ENCODE data around the gene SDK2. TPM values are rescaled to one million over a fixed set of nuclear protein-coding genes. Genes with fewer than 3 reads are reported as not detected.
"Not testable (repeated sequence)": the region's sequence is repeated elsewhere in the genome, so short reads cannot be mapped to it uniquely, and the experiment has no call there.

The SDK2 gene
- total RNA-seq, 1 donor from 2014 or later = 3.9 TPM

DNA sequence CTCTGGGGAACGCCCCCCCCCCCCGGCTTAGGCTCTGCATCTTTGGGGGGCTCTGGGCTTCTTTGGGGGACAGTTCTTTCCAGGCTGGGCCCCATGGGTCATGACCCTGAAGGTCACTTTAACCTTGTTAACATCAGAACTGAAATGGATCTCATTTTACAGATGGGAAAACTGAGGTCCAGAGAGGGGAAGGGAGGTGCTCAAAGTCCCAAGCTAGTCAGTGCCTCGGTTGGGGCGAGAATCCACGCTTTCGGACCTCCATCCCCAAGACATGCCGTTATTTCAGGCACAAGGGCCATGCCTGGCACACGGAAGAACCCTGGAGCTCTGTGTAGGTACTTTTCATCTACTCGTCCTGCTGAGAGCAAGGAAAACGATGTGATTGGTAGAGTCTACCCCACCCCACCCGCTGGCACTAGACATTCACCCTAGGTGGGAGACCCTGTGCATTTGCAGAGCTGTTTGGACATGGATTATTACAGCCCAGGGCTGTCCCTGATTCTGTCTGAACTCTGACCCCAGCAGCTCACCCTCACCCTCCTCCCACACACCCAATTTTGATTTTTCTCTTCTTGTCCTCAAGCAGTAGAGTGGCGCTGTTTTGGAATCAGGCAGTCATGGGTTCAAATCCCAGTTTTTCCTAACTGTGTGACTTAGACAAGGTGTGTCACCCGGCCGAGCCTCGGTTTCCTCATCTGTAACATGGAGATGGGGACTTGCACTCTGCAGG lies 177.4 kb downstream of the SDK2 start:
- intact Hi-C loops (cut with micrococcal nuclease) = no loop called here

DNA sequence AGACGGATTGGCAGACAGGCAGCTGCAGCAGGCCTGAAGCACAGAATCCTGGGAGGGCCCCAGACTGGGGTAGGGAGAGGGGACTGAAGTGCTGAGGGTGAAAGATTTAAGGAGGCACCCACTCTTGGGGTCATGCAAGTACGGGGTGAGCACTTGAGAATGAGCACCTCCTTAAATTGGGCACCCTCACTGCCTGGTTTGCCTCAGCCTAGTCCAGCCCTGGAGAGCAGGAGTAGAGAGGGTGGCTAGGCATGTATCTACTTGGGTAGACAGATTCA lies 178.4 kb downstream of the SDK2 start:
- intact Hi-C loops (cut with micrococcal nuclease) = no loop called here

DNA sequence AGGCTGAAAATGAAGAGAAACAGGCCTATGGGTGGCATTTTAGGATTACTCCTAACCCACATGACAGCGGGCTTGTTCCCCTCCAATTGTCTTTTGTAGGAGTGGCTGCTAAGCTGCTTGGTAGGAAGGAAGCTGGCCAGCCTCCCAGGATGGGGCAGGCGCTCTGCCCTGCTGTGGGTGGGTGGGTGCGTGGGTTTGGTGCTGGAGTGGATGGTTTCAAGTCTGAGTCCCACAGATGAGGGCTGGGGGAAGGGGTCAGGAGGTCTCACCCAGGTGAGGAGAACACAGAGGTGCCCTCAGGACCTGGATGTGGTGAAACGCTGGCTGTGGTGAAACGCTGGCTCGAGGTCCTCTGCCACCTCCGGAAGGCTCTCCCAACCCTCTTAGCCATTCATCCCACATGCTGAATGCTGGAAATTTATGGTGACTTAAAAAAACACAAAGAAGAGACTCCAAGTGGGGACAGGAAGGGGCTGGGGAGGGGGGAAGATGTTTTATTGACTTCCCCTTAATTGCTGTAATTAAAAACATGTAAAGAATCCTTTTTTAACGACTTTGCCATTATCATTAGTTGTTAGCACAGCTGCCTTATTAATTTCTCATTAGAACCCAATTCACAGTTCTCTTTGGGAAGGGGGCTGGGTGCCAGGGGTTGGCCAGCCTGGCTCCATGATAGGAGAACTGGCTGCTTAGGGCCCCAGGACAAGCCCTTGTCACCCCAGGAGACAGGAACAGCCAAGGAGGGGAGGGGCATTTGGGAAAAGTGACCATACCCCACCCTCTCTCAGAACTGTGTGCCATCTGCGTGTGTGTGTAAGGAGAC lies 178.9 kb downstream of the SDK2 start:
- intact Hi-C loops (cut with micrococcal nuclease) = no loop called here

DNA sequence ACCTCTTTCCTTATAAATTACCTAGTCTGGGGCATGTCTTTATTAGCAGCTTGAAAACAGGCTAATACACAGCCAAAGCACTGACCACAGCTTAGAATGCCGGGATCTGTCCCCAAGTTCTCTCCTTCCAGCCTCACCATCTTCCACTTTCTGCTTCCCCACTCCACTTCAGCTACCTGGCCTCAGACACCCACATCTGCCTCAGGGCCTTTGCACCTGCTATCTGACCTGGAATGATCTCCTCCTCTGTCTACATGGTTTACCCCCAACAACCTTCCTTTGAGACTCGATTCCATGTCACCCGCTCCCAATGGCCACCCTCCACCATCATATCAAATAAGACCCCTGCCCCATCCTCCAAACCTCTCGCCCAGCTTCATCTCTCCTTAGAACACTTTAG lies 179.8 kb downstream of the SDK2 start:
- intact Hi-C loops (cut with micrococcal nuclease) = no loop called here

DNA sequence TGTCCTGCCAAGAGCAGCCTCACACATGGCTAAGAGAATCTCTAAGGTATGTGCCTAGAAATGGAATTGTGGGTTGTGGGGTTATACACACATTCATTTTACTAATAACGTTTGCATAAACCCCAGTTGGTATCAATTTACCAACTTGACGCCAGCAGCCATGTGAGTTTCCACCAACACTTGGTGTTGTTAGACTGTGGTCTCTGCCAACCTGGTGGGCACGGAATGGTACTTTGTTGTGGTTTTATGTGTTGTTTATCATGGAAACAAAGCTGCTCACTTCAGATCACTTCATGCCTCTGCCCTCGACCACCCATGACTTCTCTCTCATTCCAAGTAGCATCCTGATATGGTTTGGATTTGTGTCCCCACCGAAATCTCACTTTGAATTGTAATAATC lies 180.4 kb downstream of the SDK2 start:
- intact Hi-C loops (cut with micrococcal nuclease) = no loop called here

DNA sequence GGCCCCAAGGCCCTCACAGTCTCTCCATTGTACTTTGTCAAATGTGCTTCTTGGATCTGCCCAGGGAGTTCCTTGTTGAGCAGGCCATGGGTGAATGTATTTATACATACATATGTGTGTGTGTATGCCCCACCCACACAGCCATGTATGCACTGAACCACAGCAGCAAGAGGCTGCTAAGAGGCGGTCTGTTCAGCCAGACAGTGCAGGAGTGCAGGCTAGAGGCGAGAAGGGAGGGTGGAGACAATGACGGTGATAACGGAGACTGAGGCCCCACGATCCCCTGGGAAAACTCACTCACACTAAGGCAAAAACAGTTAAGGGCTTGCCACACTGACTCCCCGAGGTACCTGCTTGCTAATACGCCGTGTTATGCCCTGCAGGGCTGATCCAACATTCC lies 181.4 kb downstream of the SDK2 start:
- intact Hi-C loops (cut with micrococcal nuclease) = no loop called here

DNA sequence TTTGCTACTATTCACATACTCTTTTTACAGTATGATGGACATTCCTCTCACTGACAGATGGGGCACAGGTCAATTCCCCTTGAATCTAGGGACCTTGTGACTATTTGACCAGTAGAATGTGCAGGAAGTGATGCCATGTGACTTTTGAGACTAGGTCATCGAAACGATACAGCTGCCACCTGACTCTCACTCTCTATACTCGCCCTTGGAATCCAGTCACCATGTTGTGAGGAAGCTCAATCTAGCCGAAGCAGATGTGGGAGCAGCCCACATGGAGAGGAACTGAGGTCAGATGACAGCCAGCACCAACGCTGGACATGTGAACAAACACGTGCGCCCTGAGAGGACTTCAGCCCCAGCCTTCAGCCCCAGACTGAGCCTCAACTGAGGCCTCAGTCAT lies 184.3 kb downstream of the SDK2 start:
- intact Hi-C loops (cut with micrococcal nuclease) = no loop called here

DNA sequence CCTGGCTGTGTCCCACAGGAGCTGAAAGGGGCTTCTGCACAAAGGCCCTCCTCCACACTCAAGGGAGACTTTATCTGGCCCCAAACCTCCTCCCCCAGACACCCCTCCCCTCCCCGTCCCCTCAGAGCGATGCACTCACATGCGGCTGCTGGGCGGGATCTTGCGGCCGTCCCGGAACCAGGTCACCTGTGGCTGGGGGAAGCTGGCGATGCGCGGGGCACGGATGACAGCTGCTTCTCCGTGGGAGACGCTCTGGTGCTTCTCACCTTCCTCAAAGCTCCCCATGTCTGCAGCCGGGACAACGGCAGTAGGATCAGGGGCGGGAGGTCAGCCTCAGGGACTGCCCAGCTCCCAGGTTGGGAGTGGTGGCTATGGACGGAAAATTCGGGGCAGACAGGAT lies 188.5 kb downstream of the SDK2 start:
- intact Hi-C loops (cut with micrococcal nuclease) = no loop called here

DNA sequence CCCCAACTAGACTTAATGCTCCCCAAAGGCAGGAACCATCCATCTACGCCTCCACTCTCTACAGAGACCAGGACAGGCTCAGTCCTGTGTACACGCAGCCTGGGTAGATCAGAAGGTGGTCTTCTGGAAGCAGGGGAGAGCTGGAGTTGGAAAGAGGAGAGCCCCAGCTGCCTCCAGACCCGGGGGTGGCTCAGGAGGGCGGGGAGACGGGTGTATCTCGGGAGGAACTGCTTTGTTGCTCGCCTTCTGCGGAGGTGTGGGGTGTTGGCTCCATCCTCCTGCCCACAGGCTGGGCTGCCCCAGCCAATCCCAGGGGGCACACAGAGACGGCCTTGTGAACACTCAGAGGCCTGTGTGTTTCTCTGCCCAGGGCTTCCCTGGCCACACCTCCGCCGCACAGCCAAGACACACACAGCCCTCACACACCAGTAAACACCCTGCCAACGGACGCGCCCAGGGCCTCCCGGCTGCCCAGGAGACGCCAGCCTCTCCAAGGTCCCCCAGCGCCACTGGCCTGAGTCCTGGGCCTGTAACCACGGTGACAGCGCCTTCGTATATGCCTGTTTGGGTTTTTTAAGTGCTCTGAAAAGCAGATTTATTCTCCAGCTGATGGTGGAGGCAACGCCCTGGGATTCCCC lies 189.1 kb downstream of the SDK2 start:
- intact Hi-C loops (cut with micrococcal nuclease) = no loop called here

DNA sequence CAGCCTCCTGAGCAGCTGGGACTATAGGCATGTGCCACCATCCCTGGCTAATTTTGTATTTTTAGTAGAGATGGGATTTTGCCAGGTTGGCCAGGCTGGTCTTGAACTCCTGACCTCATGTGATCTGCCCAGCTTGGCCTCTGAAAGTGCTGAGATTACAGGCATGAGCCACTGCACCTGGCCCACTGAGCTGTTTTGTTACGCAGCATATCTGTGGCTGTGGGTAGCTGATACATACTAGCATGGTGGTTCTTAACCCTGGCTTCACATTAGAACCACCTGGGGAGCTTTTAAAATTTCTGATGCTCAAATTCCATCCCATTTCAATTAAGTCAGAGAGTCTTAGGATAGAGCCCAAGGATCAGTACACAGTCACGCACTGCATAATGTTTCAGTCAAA lies 190.8 kb downstream of the SDK2 start:
- intact Hi-C loops (cut with micrococcal nuclease) = not testable (repeated sequence)

DNA sequence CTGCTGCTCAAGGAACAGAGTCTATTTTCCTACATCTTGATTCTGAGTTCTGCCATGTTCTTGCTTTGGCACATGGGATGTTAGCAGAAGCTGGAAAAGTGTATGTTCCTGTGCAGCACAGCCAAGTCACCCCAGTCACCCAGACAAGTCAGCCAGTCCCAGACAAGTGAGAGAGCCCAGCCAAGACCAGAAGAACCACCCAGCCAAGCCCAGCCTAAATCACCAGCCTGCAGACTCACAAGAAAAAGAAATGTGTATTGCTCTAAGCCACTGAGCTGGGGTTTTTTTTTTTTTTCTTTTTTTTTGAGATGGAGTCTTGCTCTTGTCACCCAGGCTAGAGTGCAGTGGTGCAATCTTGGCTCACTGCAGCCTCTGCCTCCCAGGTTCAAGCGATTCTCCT lies 191.2 kb downstream of the SDK2 start:
- intact Hi-C loops (cut with micrococcal nuclease) = no loop called here

DNA sequence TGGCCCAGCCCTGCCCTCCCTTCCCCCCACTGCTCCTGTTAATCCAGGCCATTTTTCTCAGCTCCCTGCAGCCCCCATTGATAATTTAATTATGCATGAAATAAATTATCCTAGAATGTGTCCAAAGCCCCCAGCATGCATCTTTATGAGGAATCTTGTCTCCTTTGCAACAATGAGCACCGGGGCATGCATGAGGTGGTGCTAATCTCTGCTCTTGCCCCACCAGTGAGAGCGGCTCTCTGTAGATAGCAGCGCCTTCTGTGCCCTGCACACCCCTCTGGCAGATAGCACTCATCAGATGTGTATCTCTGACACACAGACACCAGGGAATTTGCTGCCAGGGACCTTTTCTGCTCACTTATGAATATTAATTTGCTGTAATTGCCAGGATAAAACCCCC lies 192.2 kb downstream of the SDK2 start:
- intact Hi-C loops (cut with micrococcal nuclease) = no loop called here

DNA sequence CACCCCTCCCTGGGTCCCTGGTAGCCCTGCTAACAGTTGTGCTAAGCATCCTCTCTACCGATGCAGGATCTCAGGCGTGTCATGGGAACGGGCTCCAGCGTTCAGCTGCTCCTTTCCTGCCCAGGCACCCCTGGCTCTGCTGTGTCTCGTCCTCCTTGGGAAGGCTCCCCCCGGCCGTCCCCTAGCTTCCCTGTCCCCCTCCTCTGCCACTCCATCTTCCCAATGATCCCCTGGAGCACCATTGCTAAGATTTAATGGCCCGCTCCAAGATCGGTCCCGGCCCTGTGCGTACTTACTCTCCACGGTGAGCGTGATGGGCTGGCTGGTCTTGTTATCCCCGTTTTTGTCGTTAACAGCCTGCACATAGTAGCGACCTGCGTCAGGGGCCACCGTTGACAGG lies 196.9 kb downstream of the SDK2 start:
- intact Hi-C loops (cut with micrococcal nuclease) = no loop called here

DNA sequence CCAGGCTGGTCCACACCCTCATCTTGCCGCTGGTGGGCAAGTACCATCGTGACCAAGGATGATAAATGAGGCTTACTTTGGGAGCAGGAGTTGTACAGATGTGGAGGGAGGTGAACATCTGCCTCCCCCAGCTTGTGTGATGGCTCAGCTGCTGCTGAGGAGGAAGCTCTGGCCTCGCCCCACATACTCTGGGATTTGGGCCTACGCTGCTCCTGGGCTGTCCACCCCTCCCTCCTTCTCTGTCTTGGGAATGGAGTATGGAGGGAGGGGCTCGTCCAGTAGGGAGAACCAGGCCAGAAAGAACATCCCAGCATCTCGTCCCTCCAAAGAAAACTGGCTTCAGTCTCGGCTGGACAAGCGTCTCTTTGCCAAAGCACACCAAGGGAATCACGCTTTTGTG lies 197.6 kb downstream of the SDK2 start:
- intact Hi-C loops (cut with micrococcal nuclease) = no loop called here

DNA sequence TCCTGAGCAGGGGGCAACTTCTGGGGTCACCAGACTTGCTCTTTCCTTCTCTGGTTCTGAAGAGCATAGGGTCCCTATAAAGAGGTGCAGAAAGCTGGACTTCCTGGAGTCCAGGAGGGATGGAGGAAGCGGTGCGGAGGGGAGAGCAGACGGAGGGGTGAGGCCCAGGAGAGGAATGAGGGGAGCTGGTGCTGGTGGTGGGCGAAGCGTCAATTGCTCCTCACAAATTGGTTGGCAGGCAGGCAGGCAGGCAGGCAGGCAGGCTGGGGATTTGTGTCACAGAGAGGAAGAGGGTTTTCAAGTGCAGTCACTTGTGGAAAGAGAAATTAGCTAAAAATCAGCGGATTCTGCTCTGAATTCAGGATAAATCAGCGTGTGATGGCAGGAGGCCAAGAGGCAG lies 198.8 kb downstream of the SDK2 start:
- intact Hi-C loops (cut with micrococcal nuclease) = no loop called here

DNA sequence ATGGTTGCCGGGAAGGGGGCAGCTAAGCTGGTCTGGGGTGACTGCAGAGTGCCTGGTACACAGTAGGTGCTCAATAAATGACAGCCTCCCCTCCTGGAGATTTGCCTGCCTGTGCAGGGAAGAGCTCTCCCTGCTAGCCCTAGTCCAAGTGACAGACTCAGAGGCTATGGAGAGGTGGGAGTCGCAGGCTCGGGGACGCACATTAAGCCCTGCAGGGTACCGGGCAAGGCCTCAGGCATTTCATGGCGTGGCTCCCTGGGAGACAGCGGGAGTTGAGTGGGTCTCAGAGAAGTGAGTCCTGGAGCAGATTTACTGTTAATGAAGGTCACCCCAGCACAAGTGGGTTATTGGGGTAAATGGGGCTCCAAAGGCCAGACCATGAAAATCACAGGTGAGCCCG lies 200.2 kb downstream of the SDK2 start:
- intact Hi-C loops (cut with micrococcal nuclease) = no loop called here

DNA sequence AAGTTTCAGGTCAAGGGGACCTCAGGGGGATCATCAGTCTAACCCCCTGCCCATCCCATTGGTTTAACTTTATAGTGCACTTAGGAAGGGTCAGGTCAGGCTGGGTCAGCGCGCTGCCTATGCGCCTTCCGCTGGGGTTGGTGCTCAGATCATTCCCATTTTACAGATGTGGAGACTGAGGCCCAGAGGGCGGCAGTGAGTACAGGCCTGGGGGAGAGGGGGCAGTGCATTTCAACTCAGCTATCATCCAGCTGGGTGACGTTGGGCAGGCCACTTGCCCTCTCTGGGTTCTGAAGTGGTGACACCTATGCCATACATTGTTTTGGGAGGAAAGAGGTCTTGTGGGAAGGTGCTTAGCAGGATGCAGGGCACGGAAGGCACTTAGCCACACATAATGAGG lies 204.6 kb downstream of the SDK2 start:
- intact Hi-C loops (cut with micrococcal nuclease) = no loop called here

DNA sequence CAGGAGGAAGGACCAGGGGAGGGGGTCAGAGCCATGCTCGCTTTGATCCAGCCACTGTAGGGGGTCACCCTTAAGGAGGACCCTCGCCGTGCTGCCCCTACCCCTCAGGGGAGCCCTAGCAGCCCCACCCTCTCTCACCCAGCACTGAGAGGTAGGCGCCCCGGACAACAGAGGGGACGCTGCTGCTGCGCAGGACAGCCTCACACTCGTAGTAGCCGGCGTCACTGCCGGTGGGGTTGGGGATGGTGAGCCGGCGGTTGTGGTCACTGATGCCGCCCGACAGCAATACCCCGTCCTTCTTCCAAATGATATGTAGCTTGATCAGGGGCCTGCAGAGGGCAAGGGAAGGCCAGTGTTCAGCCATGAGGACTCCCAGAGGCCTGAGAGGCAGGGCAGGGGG lies 206.4 kb downstream of the SDK2 start:
- intact Hi-C loops (cut with micrococcal nuclease) = no loop called here

DNA sequence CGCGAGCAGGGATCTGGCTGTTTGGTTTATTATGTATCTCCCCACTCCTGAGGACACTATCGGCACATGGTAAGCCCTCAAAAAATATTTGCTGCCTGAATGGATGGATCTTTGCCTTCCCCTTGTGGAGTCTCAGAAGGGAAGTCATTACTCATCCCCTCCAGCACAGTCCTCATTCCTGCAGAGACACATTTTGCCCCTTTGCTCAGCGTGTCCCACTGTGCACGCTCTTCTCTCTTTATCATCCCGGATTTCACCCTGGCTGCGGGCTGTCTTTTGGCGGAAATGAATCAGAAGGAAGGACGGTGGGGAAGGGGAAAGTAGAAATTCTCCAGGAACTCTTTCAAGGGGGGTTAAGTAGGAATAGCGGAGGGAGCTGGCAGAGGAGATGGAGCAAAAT lies 207.3 kb downstream of the SDK2 start:
- intact Hi-C loops (cut with micrococcal nuclease) = no loop called here

DNA sequence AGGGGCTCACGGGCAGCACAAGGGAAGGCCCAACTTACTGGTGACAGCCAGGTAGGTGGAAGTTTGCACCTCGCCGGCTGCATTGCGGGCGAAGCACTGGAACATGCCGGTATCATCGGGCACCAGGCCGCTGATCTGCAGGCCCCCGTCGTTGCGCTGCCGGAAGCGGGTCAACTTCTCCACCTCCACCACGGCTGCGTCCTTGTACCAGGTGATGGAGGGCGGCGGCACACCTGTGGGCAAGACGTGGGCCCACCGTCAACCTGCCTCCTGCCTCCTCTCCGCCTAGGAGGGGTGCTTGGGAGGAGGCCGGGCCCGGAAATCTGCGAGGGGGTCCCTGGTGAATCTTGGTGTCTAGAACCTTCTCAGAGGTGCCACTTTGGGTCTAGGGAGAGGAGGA lies 208.8 kb downstream of the SDK2 start:
- intact Hi-C loops (cut with micrococcal nuclease) = no loop called here

DNA sequence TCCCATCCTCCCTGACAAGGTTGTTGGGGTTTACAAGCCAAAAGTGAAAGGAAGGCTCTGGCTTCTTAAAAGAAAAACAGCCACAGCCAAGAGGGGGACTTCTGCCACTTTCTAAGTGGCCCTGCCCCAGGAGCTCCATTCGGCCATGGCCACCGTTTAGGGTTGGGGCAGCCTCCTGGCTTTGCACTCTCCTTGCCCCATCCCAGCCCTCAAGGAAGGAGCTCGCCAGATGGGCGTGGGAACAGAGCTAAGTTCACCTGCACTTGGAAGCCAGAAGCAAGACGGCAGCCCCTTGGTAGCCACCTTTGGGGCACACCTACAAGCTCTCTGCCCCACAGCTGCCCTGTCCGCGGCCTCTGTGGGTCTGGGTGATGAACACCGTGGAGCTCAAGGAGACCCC lies 210.1 kb downstream of the SDK2 start:
- intact Hi-C loops (cut with micrococcal nuclease) = no loop called here

DNA sequence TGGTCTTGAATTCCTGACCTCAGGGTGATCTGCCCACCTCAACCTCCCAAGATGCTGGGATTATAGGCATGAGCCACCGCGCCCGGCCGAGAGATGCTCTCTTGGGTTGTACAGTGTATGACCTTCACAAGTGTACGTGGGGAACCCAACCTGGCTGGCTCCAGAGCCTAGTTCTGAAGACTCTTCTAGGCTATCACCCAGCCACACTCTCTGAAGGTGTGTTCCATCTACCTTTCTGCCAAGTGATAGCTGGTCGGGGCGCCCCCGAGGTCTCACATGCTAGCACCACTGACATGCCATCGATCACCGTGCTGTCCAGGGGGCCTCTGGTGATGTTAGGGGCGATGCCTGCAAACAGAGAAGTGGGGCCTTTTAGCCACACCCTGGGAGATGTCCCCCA lies 210.7 kb downstream of the SDK2 start:
- intact Hi-C loops (cut with micrococcal nuclease) = no loop called here
